NOMO-1 treated with dmso at 0.1 percent for 144 hours (cell line): ENCODE results near the gene CACNB3.
"Not testable (repeated sequence)": the region's sequence is repeated elsewhere in the genome, so short reads cannot be mapped to it uniquely, and the experiment has no call there.

Experiments
- DNase-seq: peaks from one replicate; lab custom pipeline; 2025; ENCODE audit not compliant: unreplicated experiment; lab: John Stamatoyannopoulos, UW

CACNB3 gene

GRCh38 chr12:48852734-48853688 lies 34.7 kb downstream of the CACNB3 start:
- DNase-seq, result peak; percentile 58

DNA sequence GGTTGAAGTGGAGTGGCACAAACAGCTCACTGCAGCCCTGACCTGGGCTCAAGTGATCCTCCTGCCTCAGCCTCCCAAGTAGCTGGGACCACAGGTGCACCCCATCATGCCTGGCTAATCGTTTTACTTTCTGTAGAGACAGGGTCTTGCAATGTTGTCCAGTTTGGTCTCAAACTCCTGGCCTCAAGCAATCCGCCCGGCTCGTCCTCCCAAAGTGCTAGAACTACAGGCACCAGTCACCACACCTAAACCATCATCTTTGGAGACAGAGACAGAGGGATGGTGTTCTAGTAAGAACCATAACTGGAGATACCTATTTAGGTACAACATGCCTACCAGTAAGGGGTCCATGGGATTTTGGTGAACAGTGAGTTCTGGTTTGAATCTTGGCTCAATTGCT lies 36.2 kb downstream of the CACNB3 start:
- DNase-seq, result no peak

DNA sequence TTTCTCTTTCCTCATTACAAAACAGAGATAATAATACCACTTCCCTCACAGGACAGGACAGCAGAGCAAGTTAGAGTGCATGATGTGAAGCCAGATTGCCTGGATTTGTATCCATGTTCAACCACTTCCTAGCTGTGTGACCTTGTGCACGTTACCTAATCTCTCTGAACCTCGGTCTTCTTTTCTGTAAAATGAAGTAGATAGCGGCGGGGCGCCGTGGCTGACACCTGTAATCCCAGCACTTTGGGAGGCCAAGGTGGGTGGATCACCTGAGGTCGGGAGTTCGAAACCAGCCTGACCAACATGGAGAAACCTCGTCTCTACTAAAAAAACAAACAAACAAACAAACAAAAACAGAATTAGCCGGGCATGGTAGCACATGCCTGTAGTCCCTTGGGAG lies 36.6 kb downstream of the CACNB3 start:
- not testable (repeated sequence) for DNase-seq

GRCh38 chr12:48856379-48856778 lies 38.1 kb downstream of the CACNB3 start:
- DNase-seq, result no peak

DNA sequence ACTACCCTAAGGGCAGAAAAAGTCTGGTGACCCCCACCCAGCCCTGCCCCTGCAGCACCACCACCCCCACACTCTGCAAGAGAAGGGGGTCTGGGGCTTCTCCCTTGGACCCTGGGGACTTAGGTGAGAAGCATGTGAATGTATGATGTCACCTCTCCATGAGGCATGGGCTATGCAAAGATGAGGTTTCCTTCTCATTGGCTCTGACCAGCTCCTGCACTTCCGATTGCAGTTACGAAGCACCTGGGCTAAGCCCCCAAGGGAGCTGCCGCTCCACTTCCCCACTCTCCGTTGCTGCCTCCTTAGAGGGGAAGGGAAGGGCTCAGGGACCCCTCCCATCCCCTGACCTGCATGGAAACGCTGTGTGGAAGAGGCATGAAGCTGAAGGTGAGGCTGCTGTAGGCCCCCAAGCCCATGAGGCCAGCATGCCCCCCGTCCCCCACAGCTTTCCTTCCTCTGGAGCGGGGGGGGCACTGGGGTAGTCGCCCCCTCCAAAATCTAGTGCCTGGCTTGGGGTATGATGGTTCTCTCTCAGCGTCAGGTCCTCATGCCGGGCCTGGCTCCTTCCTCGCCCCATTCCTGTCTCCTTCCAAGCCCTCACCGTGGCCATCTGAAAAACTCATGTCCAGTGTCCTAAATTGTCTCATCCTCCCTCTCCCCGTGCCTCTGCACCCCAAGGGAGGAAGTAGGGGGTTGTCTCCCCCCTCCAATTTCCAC lies 39.1 kb downstream of the CACNB3 start:
- DNase-seq, result no peak

DNA sequence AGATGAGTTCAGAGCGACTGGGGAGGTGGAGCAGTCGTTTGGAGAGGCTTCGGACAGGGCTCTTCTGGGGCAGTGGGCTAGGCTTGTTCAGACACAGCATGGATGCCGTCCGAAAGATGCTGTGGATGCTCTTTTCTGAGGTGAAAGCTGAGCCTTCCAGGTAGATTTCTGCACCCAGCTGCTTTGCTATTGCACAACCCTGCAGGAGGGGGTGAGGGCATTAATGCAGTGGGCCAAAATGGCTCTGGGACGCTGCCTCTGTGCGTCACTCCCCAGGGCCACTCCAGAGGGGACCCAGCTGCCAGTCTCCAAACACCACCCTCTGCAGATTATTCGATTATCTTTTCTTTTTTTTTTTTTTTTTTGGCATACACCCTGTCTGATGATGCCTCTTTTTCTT lies 39.7 kb downstream of the CACNB3 start:
- no peak for DNase-seq

DNA sequence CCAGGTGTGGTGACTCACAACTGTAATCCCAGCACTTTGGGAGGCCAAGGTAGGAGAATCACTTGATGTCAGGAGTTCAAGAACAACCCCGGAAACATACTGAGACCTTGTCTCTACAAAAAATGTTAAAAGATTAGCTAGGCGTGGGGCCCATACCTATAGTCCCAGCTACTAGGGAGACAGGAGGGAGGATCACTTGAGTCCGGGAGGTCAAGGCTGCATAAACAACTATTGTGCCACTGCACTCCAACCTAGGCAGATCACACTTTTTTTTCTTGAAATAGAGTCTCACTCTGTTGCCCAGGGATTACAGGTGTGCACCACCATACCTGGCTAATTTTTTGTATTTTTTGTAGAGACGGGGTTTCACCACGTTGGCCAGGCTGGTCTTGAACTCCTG lies 41.3 kb downstream of the CACNB3 start:
- no peak for DNase-seq

DNA sequence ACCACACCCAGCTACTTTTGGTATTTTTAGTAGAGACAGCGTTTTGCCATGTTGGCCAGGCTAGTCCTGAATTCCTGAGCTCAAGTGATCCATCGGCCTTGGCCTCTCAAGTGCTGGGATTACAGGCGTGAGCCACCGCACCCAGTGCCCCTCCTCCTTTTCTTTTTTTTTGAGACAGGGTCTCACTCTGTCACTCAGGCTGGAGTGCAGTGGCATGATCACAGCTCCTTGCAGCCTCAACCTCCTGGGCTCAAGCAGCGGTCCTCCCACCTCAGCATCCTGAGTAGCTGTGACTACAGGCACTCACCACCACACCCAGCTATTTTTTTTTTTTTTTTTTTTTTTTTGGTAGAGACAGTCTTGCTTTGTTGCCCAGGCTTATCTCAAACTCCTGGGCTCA lies 41.9 kb downstream of the CACNB3 start:
- not testable (repeated sequence) for DNase-seq

- no peak for DNase-seq
These were observed 42.8 kb downstream of the CACNB3 start for GRCh38 chr12:48861111-48861510.

DNA sequence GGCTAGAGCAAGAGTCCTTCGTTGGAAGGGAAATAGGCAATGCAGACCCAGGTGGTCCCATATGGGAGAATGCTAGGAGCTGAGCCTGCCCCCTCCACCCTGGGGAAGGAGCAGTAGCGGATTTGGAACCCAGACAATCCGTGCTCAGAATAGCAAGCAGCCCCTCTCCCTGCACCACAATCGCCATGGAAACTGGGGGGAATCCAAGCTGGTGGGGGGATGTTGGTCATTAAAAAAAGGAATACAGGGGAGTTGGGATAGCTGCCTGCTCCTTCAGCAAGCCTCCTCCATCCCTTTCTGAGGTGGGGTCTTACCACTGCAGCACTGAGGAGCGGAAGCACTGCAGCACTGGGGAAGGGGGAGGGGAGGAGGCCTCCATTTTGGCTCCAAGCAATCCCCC lies 44.5 kb downstream of the CACNB3 start:
- DNase-seq, result no peak

DNA sequence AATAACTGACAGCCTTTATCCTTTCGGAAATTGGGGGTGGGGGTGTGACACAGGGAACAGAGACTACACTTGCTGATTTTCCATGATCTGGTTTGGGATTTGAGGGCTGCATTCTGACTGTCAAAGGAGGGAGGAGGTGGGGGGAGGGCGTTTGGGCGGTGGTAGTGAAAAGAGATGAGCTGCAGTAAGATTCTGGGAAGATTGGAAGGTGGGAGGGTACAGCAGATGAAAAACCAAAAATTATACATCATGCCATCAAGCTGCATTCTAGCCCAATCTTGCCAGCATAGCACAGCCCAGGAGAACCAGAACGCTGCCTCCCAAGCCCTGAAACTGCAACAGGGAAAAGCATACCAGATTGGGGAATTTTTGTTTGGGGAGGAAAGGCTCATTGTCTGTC lies 45.0 kb downstream of the CACNB3 start:
- no peak for DNase-seq

- peak; percentile 85 for DNase-seq
These were observed 47.2 kb downstream of the CACNB3 start, which contains the start of gene RND1 for GRCh38 chr12:48865281-48866051. RND1 (minus strand) TSS chr12:48865870; CDS start chr12:48865767, 103 bp downstream.

GRCh38 chr12:48866052-48866711 lies 47.9 kb downstream of the CACNB3 start:
- no peak for DNase-seq

- DNase-seq, result no peak
These were observed 50.2 kb downstream of the CACNB3 start for GRCh38 chr12:48868451-48868850.

DNA sequence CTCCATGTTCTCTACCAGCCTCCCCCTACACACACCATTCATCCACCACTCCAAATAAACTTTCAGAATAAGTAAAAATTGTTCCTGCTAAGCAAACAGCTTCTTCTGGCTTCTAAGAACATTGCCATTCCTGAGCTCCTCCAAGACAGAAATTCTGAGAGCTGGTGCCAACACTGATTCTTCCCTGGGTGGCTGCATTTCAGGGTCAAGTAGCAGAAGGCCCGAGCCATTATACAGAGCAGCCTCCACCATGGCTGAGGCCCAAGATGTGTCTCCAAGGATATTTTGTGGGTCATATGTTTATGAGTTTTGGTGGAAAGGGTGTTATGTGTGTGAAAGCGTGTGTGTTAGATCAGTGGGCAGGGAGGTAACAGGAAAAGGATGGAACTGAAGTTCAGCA lies 50.9 kb downstream of the CACNB3 start:
- DNase-seq, result no peak

- DNase-seq, result no peak
These were observed 54.8 kb downstream of the CACNB3 start for GRCh38 chr12:48873096-48873495.

GRCh38 chr12:48873534-48873933 lies 55.2 kb downstream of the CACNB3 start:
- DNase-seq, result not testable (repeated sequence)

DNA sequence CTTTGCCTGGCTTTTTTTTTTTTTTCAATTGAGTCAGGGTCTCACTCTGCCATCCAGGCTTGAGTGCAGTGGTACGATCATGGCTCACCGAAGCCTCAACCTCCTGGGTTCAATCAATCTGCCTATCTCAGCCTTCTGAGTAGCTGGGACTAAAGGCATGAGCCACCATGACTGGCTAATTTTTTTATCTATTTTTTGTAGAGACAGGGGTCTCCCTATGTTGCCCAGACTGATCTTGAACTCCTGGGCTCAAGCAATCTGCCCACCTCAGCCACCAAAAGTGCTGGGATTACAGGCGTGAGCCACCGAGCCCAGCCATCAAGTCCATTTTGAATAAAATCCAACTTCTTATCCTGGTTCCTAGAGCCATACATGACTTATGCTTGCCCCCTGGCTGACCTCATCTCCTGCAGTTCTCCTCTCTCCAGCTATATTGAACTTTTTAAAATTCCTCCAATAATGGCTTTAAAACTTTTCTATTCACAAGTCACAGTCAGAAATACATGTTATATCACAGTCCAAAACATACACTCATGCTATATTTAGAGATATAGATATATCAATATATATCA lies 57.7 kb downstream of the CACNB3 start:
- DNase-seq, result no peak
